ENCODE results near the gene AP1AR.

AP1AR gene

DNA sequence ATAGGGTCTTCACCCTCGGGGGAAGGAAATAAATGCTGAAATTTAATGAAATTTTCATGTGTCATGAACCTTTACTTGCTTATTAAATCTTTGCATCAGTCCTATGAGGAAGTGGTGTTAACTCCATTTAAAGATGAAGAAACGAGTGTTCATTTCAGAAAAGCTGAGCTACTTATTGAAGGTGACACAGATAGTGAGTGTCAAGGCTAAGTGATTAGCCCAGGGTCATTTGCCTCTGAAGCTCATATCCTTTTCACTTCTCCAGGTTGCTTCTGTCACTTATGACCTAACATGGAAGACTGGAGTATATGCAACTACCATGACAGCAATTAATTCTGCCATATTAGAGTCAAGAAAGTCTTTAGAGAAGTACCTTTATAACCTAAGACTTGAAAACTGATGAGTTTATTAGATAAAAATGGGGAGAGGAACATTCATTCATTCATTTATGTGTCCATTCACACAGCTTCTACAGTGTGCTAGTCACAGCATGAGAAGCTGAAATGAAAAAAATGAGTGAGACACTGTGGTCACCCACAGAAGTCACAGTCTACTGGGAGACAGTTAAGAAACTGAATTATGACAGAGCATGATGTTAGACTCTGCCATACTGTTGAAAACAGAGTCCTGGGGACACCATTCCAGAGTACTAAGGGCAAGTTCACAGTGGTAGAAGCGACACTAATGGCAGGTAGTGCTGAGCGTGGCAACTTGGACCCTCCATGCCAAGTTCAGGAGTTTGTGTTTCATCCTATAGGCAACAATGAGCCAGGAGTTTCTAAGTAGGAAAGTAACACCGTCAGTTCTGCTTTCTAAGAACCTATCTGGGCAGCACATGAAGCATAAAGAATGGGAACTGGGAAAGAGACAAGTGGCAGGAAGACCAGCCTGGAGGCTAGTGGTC is 86.9 kb downstream of the AP1AR start:
- DNase-seq = no peak

Measured in RPMI8226 (cell line).